Brain microvascular endothelial cell (primary cell): ENCODE results near the gene ARHGDIG.

ENCODE experiments used
- DNase-seq: peaks from one replicate; pipeline ENCODE4 v3.0.0-alpha.2; 2020
- H3K27ac ChIP-seq: fragments of 250-450 bp; sonication (Bioruptor Pico); 2 replicates; pipeline ENCODE4 v1.5.1; 2020; ENCODE audit warnings: mild to moderate bottlenecking, moderate library complexity
- H3K27me3 ChIP-seq: fragments of 250-450 bp; sonication (Bioruptor Pico); replicated peaks from 2 replicates; pipeline ENCODE4 v1.5.1; 2020; ENCODE audit warnings: mild to moderate bottlenecking
- H3K36me3 ChIP-seq: fragments of 250-450 bp; sonication (Bioruptor Pico); replicated peaks from 2 replicates; pipeline ENCODE4 v1.5.1; 2020; ENCODE audit warnings: mild to moderate bottlenecking
- H3K4me3 ChIP-seq: 2 replicates; pipeline ENCODE4 v1.5.1; 2011; ENCODE audit warnings: low read depth, mild to moderate bottlenecking, control low read depth, low read length, moderate library complexity
- in situ Hi-C: cut with HindIII; loops from 2 replicates; pipeline ENCODE4 v1.10.0; 2017; ENCODE audit warnings: low sequenced_read_pairs, low pct_ligation_motif_present
- TF ChIP-seq, protein P1 (sequence below): IDR thresholded peaks from 2 replicates; pipeline ENCODE4 v1.5.1; 2011; ENCODE audit warnings: low read depth, mild to moderate bottlenecking, moderate library complexity, low read length, control low read depth, inconsistent platforms; ENCODE audit errors: missing control alignments

ARHGDIG gene

DNA sequence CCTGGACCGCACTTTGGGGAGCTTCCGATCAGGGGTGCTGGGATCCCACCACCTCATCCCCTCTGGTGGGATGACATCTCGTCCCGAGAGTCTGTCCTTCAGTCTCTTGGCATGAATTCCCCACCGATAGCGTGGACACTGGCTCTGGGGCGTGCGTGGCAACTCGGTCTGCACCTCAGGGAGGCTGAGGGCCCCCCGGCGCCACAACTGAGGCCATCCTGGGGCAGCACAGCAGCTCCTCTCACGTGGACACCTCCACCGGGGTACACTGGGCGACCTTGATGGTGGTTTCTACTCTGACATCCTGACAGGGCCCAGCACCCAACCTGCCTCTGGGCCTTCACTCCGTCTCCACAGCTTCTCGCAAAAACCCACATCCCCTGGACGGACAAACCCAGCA, 11.1 kb downstream of the ARHGDIG start:
- H3K4me3 ChIP-seq = no peak overlapping the region

DNA sequence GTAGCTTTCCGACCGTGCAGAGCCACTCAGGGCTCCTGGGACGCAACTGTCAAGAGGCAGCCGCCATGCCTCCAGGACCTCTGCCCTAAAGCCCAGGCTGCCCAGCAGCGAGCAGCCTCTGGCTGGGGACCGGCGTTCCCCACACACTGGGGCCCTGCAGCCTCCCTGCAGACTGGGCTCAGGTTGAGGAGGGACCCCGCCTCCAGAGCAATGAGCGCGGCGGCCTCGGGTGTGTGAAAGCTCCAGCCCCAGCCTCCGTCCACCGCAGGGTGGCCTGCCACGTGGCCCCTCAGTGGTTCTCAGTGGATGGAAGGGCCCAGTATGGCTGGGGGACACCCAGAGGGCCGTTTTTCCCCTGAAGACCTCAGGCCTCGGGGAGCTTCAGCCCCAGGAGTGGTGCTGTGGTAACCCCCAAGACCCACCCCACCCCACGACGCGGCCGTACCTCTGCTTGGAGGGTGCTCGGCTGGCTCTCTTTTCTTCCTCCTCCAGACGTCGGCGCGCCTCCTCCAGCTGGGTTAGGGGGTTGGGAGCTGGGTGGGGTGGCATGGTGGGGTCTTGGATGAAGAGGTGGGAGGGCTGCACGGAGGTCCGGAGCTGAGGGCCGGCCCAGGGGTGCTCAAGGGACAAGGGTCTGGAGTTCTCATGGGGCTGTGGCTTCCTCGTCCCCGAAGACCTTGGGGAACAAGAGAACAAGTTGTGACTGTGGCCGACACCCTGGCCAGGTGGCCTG, 12.8 kb downstream of the ARHGDIG start:
- H3K36me3 ChIP-seq = peaks cover 29% of the 10 kb centered on the region
- no peaks in the 10 kb centered on the region for H3K27me3 ChIP-seq
- in situ Hi-C loops = no loop called here

More for the DNA sequence above, 11.1 kb downstream of the ARHGDIG start:
- Histone ChIP-seq H3K36me3 (peaks cover 34% of the 10 kb centered on the region), H3K27ac (no peak overlapping the region), H3K27me3 (no peaks in the 10 kb centered on the region)
- no peak for DNase-seq
- TF ChIP-seq, protein P1, sequence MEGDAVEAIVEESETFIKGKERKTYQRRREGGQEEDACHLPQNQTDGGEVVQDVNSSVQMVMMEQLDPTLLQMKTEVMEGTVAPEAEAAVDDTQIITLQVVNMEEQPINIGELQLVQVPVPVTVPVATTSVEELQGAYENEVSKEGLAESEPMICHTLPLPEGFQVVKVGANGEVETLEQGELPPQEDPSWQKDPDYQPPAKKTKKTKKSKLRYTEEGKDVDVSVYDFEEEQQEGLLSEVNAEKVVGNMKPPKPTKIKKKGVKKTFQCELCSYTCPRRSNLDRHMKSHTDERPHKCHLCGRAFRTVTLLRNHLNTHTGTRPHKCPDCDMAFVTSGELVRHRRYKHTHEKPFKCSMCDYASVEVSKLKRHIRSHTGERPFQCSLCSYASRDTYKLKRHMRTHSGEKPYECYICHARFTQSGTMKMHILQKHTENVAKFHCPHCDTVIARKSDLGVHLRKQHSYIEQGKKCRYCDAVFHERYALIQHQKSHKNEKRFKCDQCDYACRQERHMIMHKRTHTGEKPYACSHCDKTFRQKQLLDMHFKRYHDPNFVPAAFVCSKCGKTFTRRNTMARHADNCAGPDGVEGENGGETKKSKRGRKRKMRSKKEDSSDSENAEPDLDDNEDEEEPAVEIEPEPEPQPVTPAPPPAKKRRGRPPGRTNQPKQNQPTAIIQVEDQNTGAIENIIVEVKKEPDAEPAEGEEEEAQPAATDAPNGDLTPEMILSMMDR = no peak
- in situ Hi-C loops = no loop called here

DNA sequence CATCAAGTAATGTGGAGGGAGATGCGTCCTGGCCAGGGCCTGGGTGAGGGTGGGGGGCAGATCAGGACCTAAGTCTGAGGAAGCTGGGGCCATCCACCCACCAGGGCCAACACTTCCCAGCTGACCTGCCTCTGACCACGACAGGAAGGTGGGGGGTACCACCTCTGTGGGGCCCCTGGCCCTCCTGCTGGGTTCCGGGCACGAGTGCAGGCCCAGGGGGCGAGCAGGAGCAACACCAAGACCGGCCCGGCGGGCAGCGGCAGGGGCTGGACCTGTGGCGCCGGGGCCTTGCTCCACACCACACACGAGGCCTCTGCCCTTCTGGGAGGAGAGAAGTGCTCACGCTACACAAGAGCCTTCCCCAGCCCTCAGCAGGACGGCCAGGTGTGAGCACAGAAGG, 15.9 kb downstream of the ARHGDIG start:
- H3K27me3 ChIP-seq = no peaks in the 10 kb centered on the region
- in situ Hi-C loops = no loop called here
- H3K4me3 ChIP-seq = no peak overlapping the region
- H3K36me3 ChIP-seq = peaks cover 16% of the 10 kb centered on the region
- TF ChIP-seq, protein P1 = no peak
- no peak for DNase-seq
- H3K27ac ChIP-seq = no peak overlapping the region

More for the DNA sequence above, 12.8 kb downstream of the ARHGDIG start:
- no peak overlapping the region for H3K4me3 ChIP-seq
- no peak overlapping the region for H3K27ac ChIP-seq
- no peak for DNase-seq
- TF ChIP-seq, protein P1 = no peak

DNA sequence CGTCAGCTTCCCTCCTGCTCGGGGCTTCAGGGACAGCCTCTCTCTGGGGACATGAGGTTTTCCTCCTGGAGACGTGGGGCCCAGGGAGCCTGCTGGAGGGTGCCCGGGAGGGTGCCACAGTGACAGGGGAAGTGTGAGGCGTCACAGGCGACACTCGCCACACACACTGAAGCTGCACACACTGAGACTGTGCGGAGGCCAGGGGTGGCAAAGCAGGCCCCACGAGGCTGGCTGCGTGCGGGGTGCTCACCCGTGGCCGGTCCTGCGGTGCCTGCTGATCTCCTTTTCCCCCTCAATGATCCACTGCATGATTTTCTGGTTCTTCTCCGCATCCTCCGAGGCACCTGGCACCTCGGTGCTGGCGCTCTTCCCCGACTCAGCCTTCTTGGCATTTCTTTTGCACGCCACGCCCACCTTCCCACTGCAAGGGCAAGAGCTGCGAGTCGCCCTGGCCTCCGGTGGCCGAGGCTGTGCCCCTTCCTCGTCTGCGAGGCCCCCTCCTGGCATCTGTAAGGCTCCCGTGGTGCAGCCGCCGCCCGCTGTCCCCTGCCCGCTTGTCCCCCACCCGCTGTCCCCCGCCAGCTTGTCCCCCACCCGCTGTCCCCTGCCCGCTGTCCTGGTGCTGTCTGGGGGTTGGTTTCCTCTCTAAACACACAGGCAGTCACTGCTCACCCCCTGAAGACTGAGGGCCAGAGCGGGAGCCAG, 16.6 kb downstream of the ARHGDIG start:
- in situ Hi-C loops = no loop called here
- Histone ChIP-seq H3K36me3 (peaks cover 16% of the 10 kb centered on the region), H3K27me3 (no peaks in the 10 kb centered on the region), H3K27ac (no peak overlapping the region), H3K4me3 (no peak overlapping the region)
- TF ChIP-seq, protein P1 = no peak
- no peak for DNase-seq

DNA sequence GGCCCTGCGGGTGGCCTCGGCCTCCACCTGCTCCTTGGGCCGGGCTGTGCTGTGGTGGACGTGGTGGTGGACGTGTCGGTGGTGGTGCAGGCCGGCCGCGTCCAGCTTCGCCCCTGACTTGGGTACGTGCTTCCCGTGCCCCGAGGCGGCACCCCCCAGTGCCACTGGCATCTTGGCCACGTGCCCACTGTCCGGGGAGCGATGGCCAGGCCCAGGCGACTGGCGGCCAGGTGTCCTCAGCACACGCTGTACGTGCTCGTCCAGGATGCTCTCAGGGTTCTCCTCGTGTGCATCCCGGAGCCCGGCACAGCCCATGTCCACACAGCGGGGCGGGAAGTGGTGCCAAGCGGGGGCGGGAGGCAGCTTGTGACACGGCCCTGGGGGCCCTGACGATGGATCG, 17.4 kb downstream of the ARHGDIG start:
- no peak overlapping the region for H3K27ac ChIP-seq
- H3K4me3 ChIP-seq = no peak overlapping the region
- TF ChIP-seq, protein P1 = no peak
- in situ Hi-C loops = no loop called here
- H3K36me3 ChIP-seq = peaks cover 16% of the 10 kb centered on the region
- H3K27me3 ChIP-seq = no peaks in the 10 kb centered on the region
- DNase-seq = no peak
